HepG2 (cell line): ENCODE measurements around the gene CDYL2. TPM values are rescaled to one million over a fixed set of nuclear protein-coding genes. Genes with fewer than 3 reads are reported as not detected.
A peak's percentile ranks its signal among the peaks of the same experiment; 100 is the strongest.

Source experiments
- GATAD2A ChIP-seq: IDR thresholded peaks from 2 replicates; pipeline ENCODE4 v1.6.1; 2016
- HNF4G ChIP-seq, 2 experiments: sonication (generic) in 1 of 2; formaldehyde crosslinking in 1 of 2; IDR thresholded peaks; 2 replicates each; pipeline versions ENCODE4 v1.4.0 to v1.6.1; 2011 to 2020; ENCODE audit warnings: borderline replicate concordance in 2 of 2, low read depth in 2 of 2, mild to moderate bottlenecking in 2 of 2, low read length in 1 of 2, missing genetic modification reagents in 1 of 2, moderate library complexity in 1 of 2
- ONECUT2 ChIP-seq: sonication (generic); formaldehyde crosslinking; IDR thresholded peaks from 2 replicates; pipeline ENCODE4 v1.4.0; 2020; ENCODE audit warnings: missing genetic modification reagents
- SRY ChIP-seq: sonication (generic); formaldehyde crosslinking; IDR thresholded peaks from 2 replicates; pipeline ENCODE4 v1.8.0; 2022; ENCODE audit warnings: mild to moderate bottlenecking, missing genetic modification reagents
- polyA plus RNA-seq, 8 experiments: library from polyadenylated mRNA; depleted of rRNA in 3 of 8; stranded (reverse) in 7 of 8; unstranded in 1 of 8; fragments of >200 nt; fragmentation: Illumina TruSeq in 4 of 8; extraction: Trizol in 4 of 8; gene quantifications; 2 replicates each; pipeline versions ENCODE4 v1.2.1 to v1.2.3, GENCODE V29; 2011 to 2016; ENCODE audit warnings: low read depth in 4 of 8, missing spikeins in 1 of 8, mixed read lengths in 1 of 8; ENCODE audit not compliant: insufficient read depth in 1 of 8
- total RNA-seq, 5 experiments: library from RNA; depleted of rRNA; stranded (reverse); fragments of >200 nt; fragmentation: Illumina TruSeq; extraction: Trizol; gene quantifications; 2 replicates each; pipeline ENCODE4 v1.2.3, GENCODE V29; 2016; ENCODE audit warnings: low read depth in 1 of 5
- TF ChIP-seq, protein P1 (sequence below): sonication (generic); formaldehyde crosslinking; conservative IDR thresholded peaks from 2 replicates; pipeline ENCODE4 v1.4.0; 2020; ENCODE audit warnings: mild to moderate bottlenecking, missing genetic modification reagents, moderate library complexity
- TF ChIP-seq, protein P2 (sequence below): IDR thresholded peaks from 2 replicates; pipeline ENCODE4 v1.6.1; 2016; ENCODE audit warnings: mild to moderate bottlenecking
- TF ChIP-seq, protein P3 (sequence below): sonication (generic); formaldehyde crosslinking; IDR thresholded peaks from 2 replicates; pipeline ENCODE4 v1.4.0; 2020; ENCODE audit warnings: mild to moderate bottlenecking, missing genetic modification reagents
- TF ChIP-seq, protein P4 (sequence below): IDR thresholded peaks from 2 replicates; pipeline ENCODE4 v1.6.1; 2016; ENCODE audit warnings: control low read depth
- TF ChIP-seq, protein P5 (sequence below): IDR thresholded peaks from 2 replicates; pipeline ENCODE4 v1.6.1; 2016

CDYL2 gene
- total and polyA plus RNA-seq, 2 of the 13 experiments (the other 11 are each of a cell fraction or from before 2014, with no cell fraction given) = 0.07 to 0.35 TPM

DNA sequence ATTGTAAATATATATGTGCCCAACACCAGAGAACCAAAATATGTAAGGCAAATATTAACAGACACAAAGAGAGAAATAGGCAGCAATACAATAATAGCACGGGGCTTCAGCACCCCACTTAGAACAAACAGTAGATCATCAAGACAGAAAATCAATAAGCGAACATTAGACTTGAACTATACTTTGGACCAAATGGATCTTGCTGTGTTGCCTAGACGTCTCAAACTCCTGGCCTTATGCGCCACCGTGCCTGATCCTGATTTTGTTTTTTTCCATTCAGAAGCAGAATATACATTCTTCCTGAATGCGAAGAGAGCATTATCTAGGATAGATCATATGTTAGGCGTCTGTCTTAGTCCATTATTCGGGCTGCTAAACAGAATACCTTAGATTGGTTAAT, 41.9 kb upstream of the CDYL2 start (continued):
- TF ChIP-seq, protein P1, sequence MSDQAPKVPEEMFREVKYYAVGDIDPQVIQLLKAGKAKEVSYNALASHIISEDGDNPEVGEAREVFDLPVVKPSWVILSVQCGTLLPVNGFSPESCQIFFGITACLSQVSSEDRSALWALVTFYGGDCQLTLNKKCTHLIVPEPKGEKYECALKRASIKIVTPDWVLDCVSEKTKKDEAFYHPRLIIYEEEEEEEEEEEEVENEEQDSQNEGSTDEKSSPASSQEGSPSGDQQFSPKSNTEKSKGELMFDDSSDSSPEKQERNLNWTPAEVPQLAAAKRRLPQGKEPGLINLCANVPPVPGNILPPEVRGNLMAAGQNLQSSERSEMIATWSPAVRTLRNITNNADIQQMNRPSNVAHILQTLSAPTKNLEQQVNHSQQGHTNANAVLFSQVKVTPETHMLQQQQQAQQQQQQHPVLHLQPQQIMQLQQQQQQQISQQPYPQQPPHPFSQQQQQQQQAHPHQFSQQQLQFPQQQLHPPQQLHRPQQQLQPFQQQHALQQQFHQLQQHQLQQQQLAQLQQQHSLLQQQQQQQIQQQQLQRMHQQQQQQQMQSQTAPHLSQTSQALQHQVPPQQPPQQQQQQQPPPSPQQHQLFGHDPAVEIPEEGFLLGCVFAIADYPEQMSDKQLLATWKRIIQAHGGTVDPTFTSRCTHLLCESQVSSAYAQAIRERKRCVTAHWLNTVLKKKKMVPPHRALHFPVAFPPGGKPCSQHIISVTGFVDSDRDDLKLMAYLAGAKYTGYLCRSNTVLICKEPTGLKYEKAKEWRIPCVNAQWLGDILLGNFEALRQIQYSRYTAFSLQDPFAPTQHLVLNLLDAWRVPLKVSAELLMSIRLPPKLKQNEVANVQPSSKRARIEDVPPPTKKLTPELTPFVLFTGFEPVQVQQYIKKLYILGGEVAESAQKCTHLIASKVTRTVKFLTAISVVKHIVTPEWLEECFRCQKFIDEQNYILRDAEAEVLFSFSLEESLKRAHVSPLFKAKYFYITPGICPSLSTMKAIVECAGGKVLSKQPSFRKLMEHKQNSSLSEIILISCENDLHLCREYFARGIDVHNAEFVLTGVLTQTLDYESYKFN (CRISPR knock-in tag) = 0 out of 2 replicates have a peak, but pooled peaks have one; percentile 29
- TF ChIP-seq GATAD2A (CRISPR knock-in tag) (peak; percentile 49), HNF4G (IDR thresholded peaks at IDR 0.05; ENCODE audit: borderline replicate concordance, low read depth, low read length) (peak; percentile 57), HNF4G (CRISPR knock-in tag; IDR thresholded peaks at IDR 0.05; ENCODE audit: borderline replicate concordance, low read depth) (no peak), ONECUT2 (CRISPR knock-in tag) (peak; percentile 90), SRY (CRISPR knock-in tag) (no peak)
- TF ChIP-seq, protein P2, sequence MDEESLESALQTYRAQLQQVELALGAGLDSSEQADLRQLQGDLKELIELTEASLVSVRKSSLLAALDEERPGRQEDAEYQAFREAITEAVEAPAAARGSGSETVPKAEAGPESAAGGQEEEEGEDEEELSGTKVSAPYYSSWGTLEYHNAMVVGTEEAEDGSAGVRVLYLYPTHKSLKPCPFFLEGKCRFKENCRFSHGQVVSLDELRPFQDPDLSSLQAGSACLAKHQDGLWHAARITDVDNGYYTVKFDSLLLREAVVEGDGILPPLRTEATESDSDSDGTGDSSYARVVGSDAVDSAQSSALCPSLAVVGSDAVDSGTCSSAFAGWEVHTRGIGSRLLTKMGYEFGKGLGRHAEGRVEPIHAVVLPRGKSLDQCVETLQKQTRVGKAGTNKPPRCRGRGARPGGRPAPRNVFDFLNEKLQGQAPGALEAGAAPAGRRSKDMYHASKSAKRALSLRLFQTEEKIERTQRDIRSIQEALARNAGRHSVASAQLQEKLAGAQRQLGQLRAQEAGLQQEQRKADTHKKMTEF (CRISPR knock-in tag) = no peak
- TF ChIP-seq, protein P3, sequence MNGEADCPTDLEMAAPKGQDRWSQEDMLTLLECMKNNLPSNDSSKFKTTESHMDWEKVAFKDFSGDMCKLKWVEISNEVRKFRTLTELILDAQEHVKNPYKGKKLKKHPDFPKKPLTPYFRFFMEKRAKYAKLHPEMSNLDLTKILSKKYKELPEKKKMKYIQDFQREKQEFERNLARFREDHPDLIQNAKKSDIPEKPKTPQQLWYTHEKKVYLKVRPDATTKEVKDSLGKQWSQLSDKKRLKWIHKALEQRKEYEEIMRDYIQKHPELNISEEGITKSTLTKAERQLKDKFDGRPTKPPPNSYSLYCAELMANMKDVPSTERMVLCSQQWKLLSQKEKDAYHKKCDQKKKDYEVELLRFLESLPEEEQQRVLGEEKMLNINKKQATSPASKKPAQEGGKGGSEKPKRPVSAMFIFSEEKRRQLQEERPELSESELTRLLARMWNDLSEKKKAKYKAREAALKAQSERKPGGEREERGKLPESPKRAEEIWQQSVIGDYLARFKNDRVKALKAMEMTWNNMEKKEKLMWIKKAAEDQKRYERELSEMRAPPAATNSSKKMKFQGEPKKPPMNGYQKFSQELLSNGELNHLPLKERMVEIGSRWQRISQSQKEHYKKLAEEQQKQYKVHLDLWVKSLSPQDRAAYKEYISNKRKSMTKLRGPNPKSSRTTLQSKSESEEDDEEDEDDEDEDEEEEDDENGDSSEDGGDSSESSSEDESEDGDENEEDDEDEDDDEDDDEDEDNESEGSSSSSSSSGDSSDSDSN (CRISPR knock-in tag) = no peak
- TF ChIP-seq, protein P4, sequence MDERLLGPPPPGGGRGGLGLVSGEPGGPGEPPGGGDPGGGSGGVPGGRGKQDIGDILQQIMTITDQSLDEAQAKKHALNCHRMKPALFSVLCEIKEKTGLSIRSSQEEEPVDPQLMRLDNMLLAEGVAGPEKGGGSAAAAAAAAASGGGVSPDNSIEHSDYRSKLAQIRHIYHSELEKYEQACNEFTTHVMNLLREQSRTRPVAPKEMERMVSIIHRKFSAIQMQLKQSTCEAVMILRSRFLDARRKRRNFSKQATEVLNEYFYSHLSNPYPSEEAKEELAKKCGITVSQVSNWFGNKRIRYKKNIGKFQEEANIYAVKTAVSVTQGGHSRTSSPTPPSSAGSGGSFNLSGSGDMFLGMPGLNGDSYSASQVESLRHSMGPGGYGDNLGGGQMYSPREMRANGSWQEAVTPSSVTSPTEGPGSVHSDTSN (CRISPR knock-in tag) = peak; percentile 66
- TF ChIP-seq, protein P5, sequence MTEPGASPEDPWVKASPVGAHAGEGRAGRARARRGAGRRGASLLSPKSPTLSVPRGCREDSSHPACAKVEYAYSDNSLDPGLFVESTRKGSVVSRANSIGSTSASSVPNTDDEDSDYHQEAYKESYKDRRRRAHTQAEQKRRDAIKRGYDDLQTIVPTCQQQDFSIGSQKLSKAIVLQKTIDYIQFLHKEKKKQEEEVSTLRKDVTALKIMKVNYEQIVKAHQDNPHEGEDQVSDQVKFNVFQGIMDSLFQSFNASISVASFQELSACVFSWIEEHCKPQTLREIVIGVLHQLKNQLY (CRISPR knock-in tag) = no peak
